Ishikawa (cell line): Measurements from ENCODE around the gene DDX47.

Experiments
- CEBPB ChIP-seq: IDR thresholded peaks from 2 replicates; pipeline ENCODE4 v1.6.1; 2012
- CREB1 ChIP-seq: IDR thresholded peaks from 2 replicates; pipeline ENCODE4 v1.6.1; 2012; ENCODE audit warnings: low read depth
- EGR1 ChIP-seq: IDR thresholded peaks from 2 replicates; pipeline ENCODE4 v1.6.1; 2012
- EP300 ChIP-seq: IDR thresholded peaks from 2 replicates; pipeline ENCODE4 v1.6.1; 2012; ENCODE audit warnings: borderline replicate concordance
- FOXM1 ChIP-seq: IDR thresholded peaks from 2 replicates; pipeline ENCODE4 v1.6.1; 2012; ENCODE audit warnings: low read depth, borderline replicate concordance
- MAX ChIP-seq: IDR thresholded peaks from 2 replicates; pipeline ENCODE4 v1.6.1; 2012
- NFIC ChIP-seq: IDR thresholded peaks from 2 replicates; pipeline ENCODE4 v1.6.1; 2012
- RAD21 ChIP-seq: IDR thresholded peaks from 2 replicates; pipeline ENCODE4 v1.6.1; 2012; ENCODE audit warnings: low read depth
- REST ChIP-seq: IDR thresholded peaks from 2 replicates; pipeline ENCODE4 v1.6.1; 2012; ENCODE audit warnings: low read depth, mild to moderate bottlenecking
- TAF1 ChIP-seq: IDR thresholded peaks from 2 replicates; pipeline ENCODE4 v1.6.1; 2012; ENCODE audit warnings: low read depth, mild to moderate bottlenecking
- TCF12 ChIP-seq: IDR thresholded peaks from 2 replicates; pipeline ENCODE4 v1.6.1; 2012; ENCODE audit warnings: low read depth
- TEAD4 ChIP-seq: IDR thresholded peaks from 2 replicates; pipeline ENCODE4 v1.6.1; 2012
- USF1 ChIP-seq: IDR thresholded peaks from 2 replicates; pipeline ENCODE4 v1.6.1; 2012
- YY1 ChIP-seq: IDR thresholded peaks from 2 replicates; pipeline ENCODE4 v1.6.1; 2012; ENCODE audit warnings: low read depth
- ZBTB7A ChIP-seq: IDR thresholded peaks from 2 replicates; pipeline ENCODE4 v1.6.1; 2012; ENCODE audit warnings: low read depth

The DDX47 gene

GRCh38 chr12:12799163-12799920 lies 13.8 kb upstream of the DDX47 start:
- TF ChIP-seq TEAD4 = no peak
- TF ChIP-seq YY1 = no peak
- TF ChIP-seq CEBPB = no peak

- TF ChIP-seq TEAD4 (no peak), EGR1 (no peak), FOXM1 (no peak), REST (no peak), MAX (no peak), CEBPB (no peak)
These were observed 12.6 kb upstream of the DDX47 start for GRCh38 chr12:12800406-12801180.

- no peak for TF ChIP-seq TEAD4
- peak; percentile 74 for TF ChIP-seq MAX
- TF ChIP-seq EP300 = peak; percentile 73; the same call in 1 of the 2 replicates
- no peak for TF ChIP-seq TAF1
- no peak for TF ChIP-seq YY1
- peak; percentile 85 for TF ChIP-seq TCF12
- TF ChIP-seq RAD21 = no peak; the same call in 1 of the 2 replicates
- TF ChIP-seq CEBPB = no peak
- TF ChIP-seq NFIC = peak; percentile 88
- TF ChIP-seq EGR1 = no peak
- no peak for TF ChIP-seq REST
- peak; percentile 87 for TF ChIP-seq USF1
- no peak for TF ChIP-seq CREB1
- TF ChIP-seq ZBTB7A = no peak
- TF ChIP-seq FOXM1 = no peak
These were observed 10.0 kb upstream of the DDX47 start for GRCh38 chr12:12803186-12803585.

GRCh38 chr12:12804011-12804410 lies 9.1 kb upstream of the DDX47 start:
- no peak for TF ChIP-seq YY1
- TF ChIP-seq NFIC = no peak
- no peak for TF ChIP-seq TCF12
- peak; percentile 37; the same call in 1 of the 2 replicates for TF ChIP-seq EP300
- TF ChIP-seq RAD21 = peak; percentile 1; the same call in 1 of the 2 replicates
- TF ChIP-seq TAF1 = no peak
- no peak for TF ChIP-seq CREB1
- no peak for TF ChIP-seq TEAD4

- peak; percentile 59 for TF ChIP-seq TCF12
- TF ChIP-seq ZBTB7A = peak; percentile 64; the same call in 1 of the 2 replicates
- peak; percentile 61; the same call in 1 of the 2 replicates for TF ChIP-seq TEAD4
- TF ChIP-seq EP300 = 0 out of 2 replicates have a peak, but pooled peaks have one; percentile 53
- TF ChIP-seq MAX = 0 out of 2 replicates have a peak, but pooled peaks have one; percentile 12
- no peak for TF ChIP-seq YY1
These were observed 8.7 kb upstream of the DDX47 start for GRCh38 chr12:12804432-12804886.
